ENCODE data around the gene EFCC1. TPM values are rescaled to one million over a fixed set of nuclear protein-coding genes. Genes with fewer than 3 reads are reported as not detected.

EFCC1 gene
- total RNA-seq, 2 experiments from 2014 or later = 0.22 to 0.25 TPM

- Mint-ChIP-seq H3K9me3 (no peaks in the 10 kb centered on the region), H3K27me3 (no peaks in the 10 kb centered on the region), H3K4me3 (peak overlapping the region; percentile 11), H3K27ac (peak overlapping the region; percentile 80), H3K36me3 (ENCODE audit: low read depth) (no peaks in the 10 kb centered on the region), H3K4me1 (ENCODE audit: low read depth) (peaks cover 45% of the 10 kb centered on the region)
- Histone ChIP-seq H3K36me3 (ENCODE audit: insufficient read depth, low read length) (no peaks in the 10 kb centered on the region), H3K4me1 (ENCODE audit: insufficient read depth, low read length) (peaks cover 50% of the 10 kb centered on the region), H3K9me3 (ENCODE audit: control insufficient read depth in 1 of 2, insufficient read depth in 1 of 2, low read length in 2 of 2) (peaks cover 0 to under 1% of the 10 kb centered on the region in 2 experiments), H3K27me3 (ENCODE audit: control insufficient read depth in 1 of 2, insufficient read depth in 2 of 2, low read length in 2 of 2) (no peaks in the 10 kb centered on the region), H3K27ac (ENCODE audit: low read depth in 1 of 2, low read length in 2 of 2) (peak overlapping the region; percentile 54 to 82), H3K4me3 (ENCODE audit: low read length) (no peak overlapping the region)
- ATAC-seq (ENCODE audit: poor library complexity) (no peak), DNase-seq (no peak)
- intact Hi-C loops (cut with DNase I, micrococcal nuclease) = loop anchor here in 1 of 2 experiments (2.0 kb wide), 1 partner anchor 15 kb away; no protein-coding TSS in a partner anchor
- no peak for TF ChIP-seq CTCF (IDR thresholded peaks at IDR 0.05)
- ChIA-PET CTCF (interaction anchor here (0.5 to 7.6 kb wide), 8 partner anchors 10 to 229 kb away, joined by 3 to 56 read pairs (median 12); partner anchors contain the start of gene CFAP92), POLR2A (interaction anchor here (1.3 to 4.0 kb wide), 11 partner anchors 9 to 145 kb away, joined by 3 to 90 read pairs (median 38); partner anchors contain the start of genes CFAP92, EFCC1 and RAB43)
Observed at GRCh38 chr3:129017484-129017899, 16.4 kb downstream of the EFCC1 start.

- intact Hi-C loops (cut with DNase I, micrococcal nuclease) = no loop called here
Observed at GRCh38 chr3:129018271-129018670, 17.2 kb downstream of the EFCC1 start.

GRCh38 chr3:129018751-129019150 is 17.6 kb downstream of the EFCC1 start:
- peaks cover 50% of the 10 kb centered on the region for H3K4me1 ChIP-seq (ENCODE audit: insufficient read depth, low read length)

More at GRCh38 chr3:129018271-129018670, 17.2 kb downstream of the EFCC1 start:
- H3K27me3 Mint-ChIP-seq = no peaks in the 10 kb centered on the region
- H3K36me3 ChIP-seq (ENCODE audit: insufficient read depth, low read length) = no peaks in the 10 kb centered on the region
- ATAC-seq (ENCODE audit: poor library complexity) (no peak), DNase-seq (no peak)
- H3K4me1 ChIP-seq (ENCODE audit: insufficient read depth, low read length) = peaks cover 50% of the 10 kb centered on the region
- H3K27ac ChIP-seq (ENCODE audit: low read depth in 1 of 2, low read length in 2 of 2) = peak overlapping the region; percentile 54 to 82
- peaks cover 0 to 3% of the 10 kb centered on the region in 2 experiments for H3K9me3 ChIP-seq (ENCODE audit: control insufficient read depth in 1 of 2, insufficient read depth in 1 of 2, low read length in 2 of 2)
- no peaks in the 10 kb centered on the region for H3K9me3 Mint-ChIP-seq
- no peak overlapping the region for H3K4me3 Mint-ChIP-seq
- peaks cover 45% of the 10 kb centered on the region for H3K4me1 Mint-ChIP-seq (ENCODE audit: low read depth)
- no peak for TF ChIP-seq CTCF (IDR thresholded peaks at IDR 0.05)
- peak overlapping the region; percentile 80 for H3K27ac Mint-ChIP-seq
- H3K4me3 ChIP-seq (ENCODE audit: low read length) = no peak overlapping the region
- H3K27me3 ChIP-seq (ENCODE audit: control insufficient read depth in 1 of 2, insufficient read depth in 2 of 2, low read length in 2 of 2) = no peaks in the 10 kb centered on the region
- ChIA-PET POLR2A (interaction anchor here (2.8 to 4.0 kb wide), 4 partner anchors 9 to 103 kb away, joined by 9 to 90 read pairs (median 72); partner anchors contain the start of gene RAB43), CTCF (interaction anchor here (3.4 to 4.4 kb wide), 2 partner anchors 14 to 228 kb away, joined by 14 to 28 read pairs; no protein-coding TSS in a partner anchor)
- no peaks in the 10 kb centered on the region for H3K36me3 Mint-ChIP-seq (ENCODE audit: low read depth)

More at GRCh38 chr3:129018751-129019150, 17.6 kb downstream of the EFCC1 start:
- intact Hi-C loops (cut with DNase I, micrococcal nuclease) = no loop called here
- ATAC-seq (ENCODE audit: poor library complexity) = no peak
- CTCF ChIA-PET = no interaction called here
- Histone ChIP-seq H3K36me3 (ENCODE audit: insufficient read depth, low read length) (no peaks in the 10 kb centered on the region), H3K27ac (ENCODE audit: low read depth in 1 of 2, low read length in 2 of 2) (no peak overlapping the region), H3K27me3 (ENCODE audit: control insufficient read depth in 1 of 2, insufficient read depth in 2 of 2, low read length in 2 of 2) (no peaks in the 10 kb centered on the region), H3K4me3 (ENCODE audit: low read length) (no peak overlapping the region), H3K9me3 (ENCODE audit: control insufficient read depth in 1 of 2, insufficient read depth in 1 of 2, low read length in 2 of 2) (peaks cover 0 to 3% of the 10 kb centered on the region in 2 experiments)
- POLR2A ChIA-PET = no interaction called here
- Mint-ChIP-seq H3K36me3 (ENCODE audit: low read depth) (no peaks in the 10 kb centered on the region), H3K4me1 (ENCODE audit: low read depth) (peaks cover 45% of the 10 kb centered on the region), H3K4me3 (no peak overlapping the region), H3K9me3 (no peaks in the 10 kb centered on the region), H3K27ac (peak overlapping the region; percentile 65), H3K27me3 (no peaks in the 10 kb centered on the region)
- DNase-seq = no peak
- no peak for TF ChIP-seq CTCF (IDR thresholded peaks at IDR 0.05)
